A549 (cell line): ENCODE measurements around the gene ITM2B. TPM values are rescaled to one million over a fixed set of nuclear protein-coding genes. Genes with fewer than 3 reads are reported as not detected.

Experiments
- ATAC-seq, 2 experiments: fragments of 200-7000 bp in 1 of 2; fragments of >200 bp in 1 of 2; cut with Nextera tagmentation in 1 of 2; cut with Tn5 transposase in 1 of 2; 3 replicates each; pipeline versions ENCODE4 v1.8.0 to v1.9.1; 2018 to 2020; ENCODE audit warnings: mild to moderate bottlenecking in 1 of 2, moderate library complexity in 1 of 2
- CTCF ChIA-PET: fragments of 300-600 bp; sonication (Branson Sonifier 250); formaldehyde crosslinking; extraction: SDS; loops from one replicate; lab custom pipeline; 2021; ENCODE audit warnings: antibody characterized with exemption, inconsistent platforms; lab: Yijun Ruan, JAX
- POLR2A ChIA-PET: fragments of 350-600 bp; formaldehyde crosslinking; extraction: SDS; loops from one replicate; lab custom pipeline; 2021; ENCODE audit warnings: antibody characterized with exemption, inconsistent platforms; lab: Yijun Ruan, JAX
- DNase-seq, 2 experiments: peaks; one replicate each; pipeline versions ENCODE4 v3.0.0 to v3.0.0-alpha.2; 2011 to 2016; ENCODE audit warnings: low read depth in 1 of 2, low spot score in 1 of 2
- FAIRE-seq: peaks from 2 replicates; lab custom pipeline; 2011; peaks lifted over from hg19 to GRCh38; lab: Jason Lieb, UNC
- H3K27ac ChIP-seq, 2 experiments: fragments of >200 bp; sonication (Bioruptor Twin); formaldehyde crosslinking; 3 replicates each; pipeline ENCODE4 v1.5.1; 2016 to 2017
- H3K4me1 ChIP-seq: fragments of >200 bp; sonication (Bioruptor Twin); formaldehyde crosslinking; 3 replicates; pipeline ENCODE4 v1.6.1; 2016
- H3K4me2 ChIP-seq: fragments of >200 bp; sonication (Bioruptor Twin); formaldehyde crosslinking; 3 replicates; pipeline ENCODE4 v1.6.1; 2016
- H3K4me3 ChIP-seq: fragments of >200 bp; sonication (Bioruptor Twin); formaldehyde crosslinking; 3 replicates; pipeline ENCODE4 v1.5.1; 2016
- H3K9me3 ChIP-seq: fragments of >200 bp; sonication (Bioruptor Twin); formaldehyde crosslinking; 3 replicates; pipeline ENCODE4 v1.6.1; 2016
- ATOH8 ChIP-seq: fragments of 250-450 bp; sonication (Bioruptor Pico); IDR thresholded peaks from 2 replicates; pipeline ENCODE4 v1.5.0; 2020; ENCODE audit warnings: low read depth, mild to moderate bottlenecking, moderate library complexity
- BHLHE40 ChIP-seq: IDR thresholded peaks from 2 replicates; pipeline ENCODE4 v1.6.1; 2012; ENCODE audit warnings: low read depth, low read length, inconsistent platforms
- CBX2 ChIP-seq: fragments of 200-600 bp; sonication (generic); IDR thresholded peaks from 2 replicates; pipeline ENCODE4 v1.6.1; 2016; ENCODE audit warnings: low read depth, mild to moderate bottlenecking, borderline replicate concordance
- CHD2 ChIP-seq: fragments of 150-350 bp; IDR thresholded peaks from 2 replicates; pipeline ENCODE4 v1.6.1; 2014; ENCODE audit warnings: low read length; ENCODE audit not compliant: partially characterized antibody
- CTCF ChIP-seq: fragments of >200 bp; sonication (Bioruptor Twin); formaldehyde crosslinking; IDR thresholded peaks from 3 replicates; pipeline ENCODE4 v1.5.1; 2016
- E2F6 ChIP-seq: IDR thresholded peaks from 2 replicates; pipeline ENCODE4 v1.6.1; 2012; ENCODE audit warnings: low read depth, borderline replicate concordance
- ELK1 ChIP-seq: fragments of 150-350 bp; IDR thresholded peaks from 2 replicates; pipeline ENCODE4 v1.6.1; 2014; ENCODE audit warnings: low read depth, mild to moderate bottlenecking, low read length
- FOSB ChIP-seq: fragments of 250-450 bp; sonication (Bioruptor Pico); IDR thresholded peaks from 2 replicates; pipeline ENCODE4 v1.5.0; 2020; ENCODE audit warnings: mild to moderate bottlenecking, moderate library complexity
- FOSL2 ChIP-seq, 2 experiments: fragments of 450-650 bp in 1 of 2; fragments of >200 bp in 1 of 2; sonication (Bioruptor Twin) in 1 of 2; formaldehyde crosslinking; IDR thresholded peaks; 2 replicates each; pipeline versions ENCODE4 v1.5.0 to v1.6.1; 2016 to 2020; ENCODE audit warnings: mild to moderate bottlenecking in 1 of 2, moderate library complexity in 1 of 2
- HDAC2 ChIP-seq: fragments of 200-600 bp; sonication (generic); IDR thresholded peaks from 2 replicates; pipeline ENCODE4 v1.6.1; 2016
- HES2 ChIP-seq: fragments of >200 bp; sonication (Bioruptor Twin); formaldehyde crosslinking; IDR thresholded peaks from 2 replicates; pipeline ENCODE4 v1.6.1; 2016
- JUNB ChIP-seq: fragments of >200 bp; sonication (Bioruptor Twin); formaldehyde crosslinking; IDR thresholded peaks from 2 replicates; pipeline ENCODE4 v1.6.1; 2016
- KDM5A ChIP-seq: fragments of 200-600 bp; sonication (generic); IDR thresholded peaks from 2 replicates; pipeline ENCODE4 v1.6.1; 2016; ENCODE audit warnings: antibody characterized with exemption, mild to moderate bottlenecking
- MAZ ChIP-seq: fragments of 150-350 bp; IDR thresholded peaks from 2 replicates; pipeline ENCODE4 v1.6.1; 2014; ENCODE audit warnings: antibody characterized with exemption, low read depth, low read length, borderline replicate concordance
- NPAS2 ChIP-seq: fragments of 250-450 bp; sonication (Bioruptor Pico); IDR thresholded peaks from 2 replicates; pipeline ENCODE4 v1.8.0; 2022; ENCODE audit warnings: mild to moderate bottlenecking, moderate library complexity, borderline replicate concordance
- PHF8 ChIP-seq: fragments of 200-600 bp; sonication (generic); IDR thresholded peaks from 2 replicates; pipeline ENCODE4 v1.6.1; 2016; ENCODE audit warnings: low read depth, mild to moderate bottlenecking, antibody characterized with exemption, moderate library complexity, borderline replicate concordance
- POLR2A ChIP-seq: IDR thresholded peaks from 2 replicates; pipeline ENCODE4 v1.6.1; 2012; ENCODE audit warnings: mild to moderate bottlenecking, low read length
- POLR2AphosphoS2 ChIP-seq: conservative IDR thresholded peaks from 2 replicates; pipeline ENCODE4 v1.6.1; 2012; ENCODE audit warnings: low read length, improper control_type of control experiment, inconsistent platforms
- SMC3 ChIP-seq: fragments of >200 bp; sonication (Bioruptor Twin); formaldehyde crosslinking; IDR thresholded peaks from 3 replicates; pipeline ENCODE4 v1.6.1; 2018; ENCODE audit warnings: inconsistent platforms
- SREBF2 ChIP-seq: fragments of 450-650 bp; IDR thresholded peaks from 2 replicates; pipeline ENCODE4 v1.6.1; 2014; ENCODE audit warnings: mild to moderate bottlenecking, moderate library complexity
- TP53 ChIP-seq: fragments of 250-450 bp; sonication (Bioruptor Pico); IDR thresholded peaks from 2 replicates; pipeline ENCODE4 v1.5.0; 2021; ENCODE audit warnings: mild to moderate bottlenecking, moderate library complexity
- USF2 ChIP-seq: fragments of 450-650 bp; IDR thresholded peaks from 2 replicates; pipeline ENCODE4 v1.6.1; 2014; ENCODE audit warnings: antibody characterized with exemption
- ZC3H11A ChIP-seq: fragments of 450-650 bp; IDR thresholded peaks from 2 replicates; pipeline ENCODE4 v1.6.1; 2014; ENCODE audit warnings: antibody characterized with exemption, mild to moderate bottlenecking
- ZFP36 ChIP-seq: fragments of 450-650 bp; IDR thresholded peaks from 2 replicates; pipeline ENCODE4 v1.6.1; 2014; ENCODE audit warnings: borderline replicate concordance; ENCODE audit not compliant: partially characterized antibody
- ZNF302 ChIP-seq: fragments of 250-450 bp; sonication (Bioruptor Pico); IDR thresholded peaks from 2 replicates; pipeline ENCODE4 v1.9.0; 2021; ENCODE audit warnings: inconsistent platforms, mild to moderate bottlenecking, moderate library complexity
- ZSCAN20 ChIP-seq: fragments of 250-450 bp; sonication (Bioruptor Pico); IDR thresholded peaks from 2 replicates; pipeline ENCODE4 v1.8.0; 2022; ENCODE audit warnings: mild to moderate bottlenecking, moderate library complexity
- WGBS: methylation state at CpG from one replicate; pipeline ENCODE4 v1.1.6; 2017; ENCODE audit errors: missing lambda C conversion rate; 5-methylcytosine and 5-hydroxymethylcytosine counted together
- polyA plus RNA-seq, 4 experiments: library from polyadenylated mRNA; depleted of rRNA in 3 of 4; stranded (reverse); fragments of >200 nt; fragmentation: RNase III in 1 of 4; extraction: RNeasy Plus Mini Kit Qiagen cat#74134 plus additional on column Dnase treatment in 1 of 4; gene quantifications; 2 replicates in 3 of 4; 3 replicates in 1 of 4; pipeline ENCODE4 v1.2.3, GENCODE V29; 2011 to 2017

Gene ITM2B
- polyA plus RNA-seq, 2 of the 4 experiments (the other 2 are of a cell fraction), result 116 to 226 TPM

GRCh38 chr13:48251611-48252081 is 18.6 kb downstream of the ITM2B start:
- H3K27ac ChIP-seq, result no peak overlapping the region
- no peaks in the 10 kb centered on the region for H3K4me1 ChIP-seq
- no peak for DNase-seq
- no peaks in the 10 kb centered on the region for H3K9me3 ChIP-seq
- no peak overlapping the region for H3K4me2 ChIP-seq
- H3K4me3 ChIP-seq, result no peak overlapping the region
- POLR2A ChIA-PET, result no interaction called here
- CTCF ChIA-PET, result interaction anchor here (1.4 kb wide), 1 partner anchor 32 kb away, joined by 3 read pairs; no protein-coding TSS in a partner anchor
- FAIRE-seq, result no peak
- 96% methylated on average over 3 of the region's 3 CpGs for WGBS
- TF ChIP-seq SREBF2, result no peak
- no peak for TF ChIP-seq ZFP36
- no peak for TF ChIP-seq POLR2AphosphoS2
- no peak for TF ChIP-seq SMC3
- TF ChIP-seq HDAC2, result no peak
- TF ChIP-seq CTCF, result no peak
- no peak for TF ChIP-seq ELK1
- no peak for TF ChIP-seq JUNB
- no peak for TF ChIP-seq ZSCAN20
- TF ChIP-seq FOSB (CRISPR knock-in tag), result no peak
- no peak for TF ChIP-seq FOSL2 (IDR thresholded peaks at IDR 0.05)
- TF ChIP-seq FOSL2 (CRISPR knock-in tag; IDR thresholded peaks at IDR 0.05), result no peak
- TF ChIP-seq TP53 (CRISPR knock-in tag), result no peak
- no peak for ATAC-seq

- H3K27ac ChIP-seq, result no peak overlapping the region
- POLR2A ChIA-PET, result no interaction called here
These were observed 19.2 kb downstream of the ITM2B start for GRCh38 chr13:48252176-48252575.

GRCh38 chr13:48253849-48254248 is 20.8 kb downstream of the ITM2B start:
- FAIRE-seq, result no peak
- TF ChIP-seq CBX2, result no peak
- TF ChIP-seq HES2, result no peak
- TF ChIP-seq MAZ, result no peak
- TF ChIP-seq ZSCAN20, result no peak
- TF ChIP-seq USF2, result no peak
- no peak for TF ChIP-seq BHLHE40
- no peak for TF ChIP-seq CHD2
- no peak for TF ChIP-seq ZC3H11A
- TF ChIP-seq JUNB, result no peak
- no peak for TF ChIP-seq KDM5A
- no peak for TF ChIP-seq E2F6
- TF ChIP-seq PHF8, result no peak
- TF ChIP-seq POLR2A, result no peak
- TF ChIP-seq CTCF, result no peak
- TF ChIP-seq NPAS2 (CRISPR knock-in tag), result no peak
- TF ChIP-seq HDAC2, result no peak

More at GRCh38 chr13:48252176-48252575, 19.2 kb downstream of the ITM2B start:
- Histone ChIP-seq H3K9me3 (no peaks in the 10 kb centered on the region), H3K4me2 (no peak overlapping the region), H3K4me1 (no peaks in the 10 kb centered on the region), H3K4me3 (no peak overlapping the region)
- CTCF ChIA-PET, result no interaction called here
- 93% methylated on average over 9 of the region's 10 CpGs for WGBS
- no peak for ATAC-seq
- DNase-seq, result no peak
- FAIRE-seq, result no peak
- TF ChIP-seq BHLHE40, result no peak
- TF ChIP-seq ZNF302 (CRISPR knock-in tag), result no peak
- no peak for TF ChIP-seq MAZ
- no peak for TF ChIP-seq ATOH8
- no peak for TF ChIP-seq FOSL2 (IDR thresholded peaks at IDR 0.05)
- no peak for TF ChIP-seq FOSL2 (CRISPR knock-in tag; IDR thresholded peaks at IDR 0.05)

More at GRCh38 chr13:48253849-48254248, 20.8 kb downstream of the ITM2B start:
- DNase-seq (no peak), ATAC-seq (no peak)
- 70% methylated on average over 2 of the region's 2 CpGs for WGBS
- H3K9me3 ChIP-seq, result no peaks in the 10 kb centered on the region
- POLR2A ChIA-PET, result no interaction called here
- no peak overlapping the region for H3K4me3 ChIP-seq
- H3K27ac ChIP-seq, result no peak overlapping the region
- H3K4me1 ChIP-seq, result peaks cover 11% of the 10 kb centered on the region; the same call in 2 of the 3 replicates
- CTCF ChIA-PET, result interaction anchor here (0.7 kb wide), 1 partner anchor 408 kb away, joined by 3 read pairs; no protein-coding TSS in a partner anchor
- no peak overlapping the region for H3K4me2 ChIP-seq
